ENCODE measurements around the gene DAB1. TPM values are rescaled to one million over a fixed set of nuclear protein-coding genes. Genes with fewer than 3 reads are reported as not detected.

DAB1 gene
- total RNA-seq, 1 donor from 2014 or later = 0.25 TPM

- no peaks in the 10 kb centered on the region for H3K27me3 ChIP-seq (ENCODE audit: control insufficient read depth, insufficient read depth, low read length)
- H3K36me3 ChIP-seq (ENCODE audit: control insufficient read depth, insufficient read depth, low read length) = no peaks in the 10 kb centered on the region
- no peak for DNase-seq (ENCODE audit: low read depth)
- H3K4me3 ChIP-seq (ENCODE audit: low read depth, low read length) = no peak overlapping the region
- TF ChIP-seq CTCF (IDR thresholded peaks at IDR 0.05; ENCODE audit: insufficient read depth, low read length, poor library complexity, severe bottlenecking) = no peak
Observed at GRCh38 chr1:57360846-57361407, 62.9 kb downstream of the DAB1 start.

DNA sequence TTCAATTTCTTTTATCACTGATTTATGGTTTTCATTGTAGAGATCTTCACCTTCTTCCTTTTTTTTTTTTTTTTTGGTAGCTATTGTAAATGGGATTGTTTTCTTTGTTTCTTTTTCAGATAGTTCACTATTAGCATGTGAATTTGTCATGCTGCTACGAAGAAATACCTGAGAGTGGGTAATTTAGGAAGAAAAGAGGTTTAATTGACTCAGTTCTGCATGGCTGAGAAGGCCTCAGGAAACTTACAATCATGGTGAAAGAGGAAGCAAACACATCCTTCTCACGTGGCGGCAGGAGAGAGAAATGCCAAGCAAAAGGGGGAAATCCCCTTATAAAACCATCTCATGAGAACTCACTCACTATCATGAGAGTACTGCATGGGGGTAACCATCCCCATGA, 66.4 kb downstream of the DAB1 start:
- Histone ChIP-seq H3K27me3 (ENCODE audit: control insufficient read depth, insufficient read depth, low read length) (no peaks in the 10 kb centered on the region), H3K36me3 (ENCODE audit: control insufficient read depth, insufficient read depth, low read length) (no peaks in the 10 kb centered on the region), H3K4me3 (ENCODE audit: low read depth, low read length) (no peak overlapping the region)
- DNase-seq (ENCODE audit: low read depth) = no peak
- no peak for TF ChIP-seq CTCF (IDR thresholded peaks at IDR 0.05; ENCODE audit: insufficient read depth, low read length, poor library complexity, severe bottlenecking)

DNA sequence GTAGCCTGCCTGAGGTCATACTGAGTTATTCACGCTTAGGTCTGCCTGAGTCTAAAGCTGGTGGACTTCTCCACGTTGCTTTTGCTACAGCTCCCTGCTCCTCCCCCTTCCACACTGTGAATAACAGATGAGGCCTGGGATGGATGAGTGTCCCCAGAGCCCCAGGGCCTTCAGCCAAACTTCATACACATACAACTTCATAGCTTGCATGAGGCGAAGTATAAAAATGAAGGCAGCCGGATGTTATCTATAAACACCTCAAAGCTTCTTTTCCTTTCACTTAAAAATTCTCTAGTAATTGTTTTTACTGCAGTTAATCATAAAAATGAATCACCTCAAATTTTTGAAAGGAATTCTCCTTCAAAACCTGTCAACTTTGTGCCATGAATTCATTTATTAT, 70.2 kb downstream of the DAB1 start:
- H3K36me3 ChIP-seq (ENCODE audit: control insufficient read depth, insufficient read depth, low read length) = no peaks in the 10 kb centered on the region
- H3K27me3 ChIP-seq (ENCODE audit: control insufficient read depth, insufficient read depth, low read length) = no peaks in the 10 kb centered on the region
- no peak for TF ChIP-seq CTCF (IDR thresholded peaks at IDR 0.05; ENCODE audit: insufficient read depth, low read length, poor library complexity, severe bottlenecking)
- no peak overlapping the region for H3K4me3 ChIP-seq (ENCODE audit: low read depth, low read length)
- DNase-seq (ENCODE audit: low read depth) = no peak

GRCh38 chr1:57350610-57351009, 73.2 kb downstream of the DAB1 start:
- no peaks in the 10 kb centered on the region for H3K27me3 ChIP-seq (ENCODE audit: control insufficient read depth, insufficient read depth, low read length)
- no peak overlapping the region for H3K4me3 ChIP-seq (ENCODE audit: low read depth, low read length)
- no peaks in the 10 kb centered on the region for H3K36me3 ChIP-seq (ENCODE audit: control insufficient read depth, insufficient read depth, low read length)
- TF ChIP-seq CTCF (IDR thresholded peaks at IDR 0.05; ENCODE audit: insufficient read depth, low read length, poor library complexity, severe bottlenecking) = no peak
- no peak for DNase-seq (ENCODE audit: low read depth)

- H3K4me3 ChIP-seq (ENCODE audit: low read depth, low read length) = no peak overlapping the region
- no peaks in the 10 kb centered on the region for H3K36me3 ChIP-seq (ENCODE audit: control insufficient read depth, insufficient read depth, low read length)
- no peak for DNase-seq (ENCODE audit: low read depth)
- TF ChIP-seq CTCF (IDR thresholded peaks at IDR 0.05; ENCODE audit: insufficient read depth, low read length, poor library complexity, severe bottlenecking) = no peak
- H3K27me3 ChIP-seq (ENCODE audit: control insufficient read depth, insufficient read depth, low read length) = no peaks in the 10 kb centered on the region
Observed at GRCh38 chr1:57348921-57349320, 74.9 kb downstream of the DAB1 start.

GRCh38 chr1:57345916-57346315, 77.9 kb downstream of the DAB1 start:
- Histone ChIP-seq H3K27me3 (ENCODE audit: control insufficient read depth, insufficient read depth, low read length) (no peaks in the 10 kb centered on the region), H3K36me3 (ENCODE audit: control insufficient read depth, insufficient read depth, low read length) (no peaks in the 10 kb centered on the region), H3K4me3 (ENCODE audit: low read depth, low read length) (no peak overlapping the region)
- DNase-seq (ENCODE audit: low read depth) = no peak
- TF ChIP-seq CTCF (IDR thresholded peaks at IDR 0.05; ENCODE audit: insufficient read depth, low read length, poor library complexity, severe bottlenecking) = no peak

All from kidney epithelial cell (primary cell).